ENCODE measurements around the gene CD9. TPM values are rescaled to one million over a fixed set of nuclear protein-coding genes. Genes with fewer than 3 reads are reported as not detected.

CD9 gene
- total and polyA plus RNA-seq, 2 donors from 2014 or later: 301 to 421 TPM

GRCh38 chr12:6249580-6249979 lies 49.4 kb downstream of the CD9 start:
- Histone ChIP-seq H3K36me3 (ENCODE audit: control insufficient read depth in 2 of 3, insufficient read depth in 3 of 3, low read length in 3 of 3) (no peaks in the 10 kb centered on the region), H3K9me3 (ENCODE audit: control insufficient read depth in 2 of 3, insufficient read depth in 1 of 3, low read length in 3 of 3) (no peaks in the 10 kb centered on the region), H3K27me3 (ENCODE audit: control insufficient read depth, insufficient read depth, low read length) (no peaks in the 10 kb centered on the region), H3K4me1 (ENCODE audit: control insufficient read depth in 2 of 3, insufficient read depth in 2 of 3, low read depth in 1 of 3, low read length in 3 of 3) (peaks cover 0 to 2% (median 0%) of the 10 kb centered on the region in 3 donors), H3K27ac (ENCODE audit: low read depth in 2 of 2, low read length in 2 of 2) (no peak overlapping the region), H3K9ac (ENCODE audit: low read length in 3 of 3) (no peak overlapping the region), H3K4me3 (ENCODE audit: low read length in 3 of 3) (no peak overlapping the region)
- no peak for FAIRE-seq
- DNase-seq: peak in 3 of 5 donors; percentile 12 to 48 (median 34)
- intact Hi-C loops (cut with DNase I): no loop called here
- TF ChIP-seq CTCF (IDR thresholded peaks at IDR 0.05; ENCODE audit: borderline replicate concordance, extremely low read depth, insufficient read depth): no peak

GRCh38 chr12:6250343-6250742 lies 50.1 kb downstream of the CD9 start:
- H3K27me3 ChIP-seq (ENCODE audit: control insufficient read depth, insufficient read depth, low read length): no peaks in the 10 kb centered on the region
- DNase-seq (peak in 2 of 5 donors; percentile 59 to 61), FAIRE-seq (no peak)
- no peak overlapping the region for H3K4me3 ChIP-seq (ENCODE audit: low read length in 3 of 3)
- peaks cover 0 to 2% (median 0%) of the 10 kb centered on the region in 3 donors for H3K4me1 ChIP-seq (ENCODE audit: control insufficient read depth in 2 of 3, insufficient read depth in 2 of 3, low read depth in 1 of 3, low read length in 3 of 3)
- no peaks in the 10 kb centered on the region for H3K36me3 ChIP-seq (ENCODE audit: control insufficient read depth in 2 of 3, insufficient read depth in 3 of 3, low read length in 3 of 3)
- no peak for TF ChIP-seq CTCF (IDR thresholded peaks at IDR 0.05; ENCODE audit: borderline replicate concordance, extremely low read depth, insufficient read depth)
- H3K9ac ChIP-seq (ENCODE audit: low read length in 3 of 3): no peak overlapping the region
- no peak overlapping the region for H3K27ac ChIP-seq (ENCODE audit: low read depth in 2 of 2, low read length in 2 of 2)
- intact Hi-C loops (cut with DNase I): no loop called here
- H3K9me3 ChIP-seq (ENCODE audit: control insufficient read depth in 2 of 3, insufficient read depth in 1 of 3, low read length in 3 of 3): no peaks in the 10 kb centered on the region

- DNase-seq (no peak), FAIRE-seq (no peak)
- intact Hi-C loops (cut with DNase I): no loop called here
- H3K36me3 ChIP-seq (ENCODE audit: control insufficient read depth in 2 of 3, insufficient read depth in 3 of 3, low read length in 3 of 3): no peaks in the 10 kb centered on the region
- peaks cover 0 to 2% (median 0%) of the 10 kb centered on the region in 3 donors for H3K4me1 ChIP-seq (ENCODE audit: control insufficient read depth in 2 of 3, insufficient read depth in 2 of 3, low read depth in 1 of 3, low read length in 3 of 3)
- H3K9me3 ChIP-seq (ENCODE audit: control insufficient read depth in 2 of 3, insufficient read depth in 1 of 3, low read length in 3 of 3): no peaks in the 10 kb centered on the region
- H3K9ac ChIP-seq (ENCODE audit: low read length in 3 of 3): no peak overlapping the region
- H3K4me3 ChIP-seq (ENCODE audit: low read length in 3 of 3): no peak overlapping the region
- TF ChIP-seq CTCF (IDR thresholded peaks at IDR 0.05; ENCODE audit: borderline replicate concordance, extremely low read depth, insufficient read depth): no peak
- no peak overlapping the region for H3K27ac ChIP-seq (ENCODE audit: low read depth in 2 of 2, low read length in 2 of 2)
- no peaks in the 10 kb centered on the region for H3K27me3 ChIP-seq (ENCODE audit: control insufficient read depth, insufficient read depth, low read length)
Observed at GRCh38 chr12:6253278-6253677, 53.1 kb downstream of the CD9 start.

GRCh38 chr12:6254491-6254890 lies 54.3 kb downstream of the CD9 start:
- FAIRE-seq: no peak
- Histone ChIP-seq H3K27ac (ENCODE audit: low read depth in 2 of 2, low read length in 2 of 2) (no peak overlapping the region), H3K4me1 (ENCODE audit: control insufficient read depth in 2 of 3, insufficient read depth in 2 of 3, low read depth in 1 of 3, low read length in 3 of 3) (peaks cover 0 to 2% (median 0%) of the 10 kb centered on the region in 3 donors), H3K27me3 (ENCODE audit: control insufficient read depth, insufficient read depth, low read length) (no peaks in the 10 kb centered on the region), H3K9ac (ENCODE audit: low read length in 3 of 3) (no peak overlapping the region), H3K4me3 (ENCODE audit: low read length in 3 of 3) (no peak overlapping the region), H3K36me3 (ENCODE audit: control insufficient read depth in 2 of 3, insufficient read depth in 3 of 3, low read length in 3 of 3) (no peaks in the 10 kb centered on the region), H3K9me3 (ENCODE audit: control insufficient read depth in 2 of 3, insufficient read depth in 1 of 3, low read length in 3 of 3) (no peaks in the 10 kb centered on the region)
- no peak for TF ChIP-seq CTCF (IDR thresholded peaks at IDR 0.05; ENCODE audit: borderline replicate concordance, extremely low read depth, insufficient read depth)
- intact Hi-C loops (cut with DNase I): no loop called here
- DNase-seq: peak in 1 of 5 donors; percentile 41
